Activated T-helper 2 cell treated with anti-CD3 and anti-CD28 coated beads, Interferon-gamma antibody, Interleukin-2, Interleukin-4, amounts not matched to agents 10 μg/mL and 5 μg/mL and 100 μg/mL, durations not matched to agents 14 hours and 24 hours and 36 hours (primary cell): Measurements from ENCODE around the gene VWF. TPM values are rescaled to one million over a fixed set of nuclear protein-coding genes. Genes with fewer than 3 reads are reported as not detected.
"Not testable (repeated sequence)": the region's sequence is repeated elsewhere in the genome, so short reads cannot be mapped to it uniquely, and the experiment has no call there.

Source experiments
- DNase-seq: peaks from one replicate; pipeline ENCODE4 v3.0.0; 2021; ENCODE audit warnings: low spot score
- H3K27ac Mint-ChIP-seq: one replicate; pipeline ENCODE4 v1.8.0; 2021; ENCODE audit warnings: mixed read lengths
- H3K27me3 Mint-ChIP-seq: one replicate; pipeline ENCODE4 v1.8.0; 2021; ENCODE audit warnings: low read depth, mixed read lengths
- H3K36me3 Mint-ChIP-seq: one replicate; pipeline ENCODE4 v1.8.0; 2021; ENCODE audit warnings: low read depth, mixed read lengths
- H3K4me1 Mint-ChIP-seq: one replicate; pipeline ENCODE4 v1.8.0; 2021; ENCODE audit warnings: low read depth, mixed read lengths
- H3K4me3 Mint-ChIP-seq: one replicate; pipeline ENCODE4 v1.8.0; 2021; ENCODE audit warnings: low read depth, mild to moderate bottlenecking, moderate library complexity, mixed read lengths
- H3K9me3 Mint-ChIP-seq: one replicate; pipeline ENCODE4 v1.8.0; 2021; ENCODE audit warnings: mixed read lengths
- intact Hi-C: fragments of 100-400 bp; cut with micrococcal nuclease; formaldehyde crosslinking; loops from one replicate; pipeline ENCODE4 v1.15.1; 2023
- total RNA-seq: library from RNA; stranded (reverse); gene quantifications from 2 replicates; pipeline ENCODE4 v1.2.3, GENCODE V29; 2022

The VWF gene
- total RNA-seq, 1 donor from 2014 or later = not detected

DNA sequence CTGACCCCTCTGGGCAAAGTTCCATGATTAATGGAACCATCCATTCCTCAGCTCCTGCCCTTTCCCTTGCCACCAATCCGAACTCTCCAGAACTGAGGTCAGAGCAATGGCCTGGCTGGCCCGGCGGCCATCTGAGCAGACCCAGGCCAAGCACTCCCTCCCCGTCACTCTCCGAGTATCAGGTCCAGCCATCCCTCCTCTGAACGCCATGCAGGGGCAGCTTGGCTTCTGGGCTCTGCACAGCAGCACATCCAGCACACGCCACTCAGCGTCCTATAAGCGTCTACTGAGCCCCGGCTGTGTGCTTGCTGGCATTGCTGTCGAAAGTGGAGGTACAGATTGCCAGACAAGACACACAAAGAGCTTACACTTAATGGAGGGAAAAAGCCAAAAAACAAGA, 34.3 kb upstream of the VWF start:
- no peak overlapping the region for H3K27ac Mint-ChIP-seq
- H3K27me3 Mint-ChIP-seq = peaks cover 1% of the 10 kb centered on the region
- peaks cover 7% of the 10 kb centered on the region for H3K4me1 Mint-ChIP-seq
- intact Hi-C loops = no loop called here
- no peak for DNase-seq
- no peak overlapping the region for H3K4me3 Mint-ChIP-seq
- no peaks in the 10 kb centered on the region for H3K36me3 Mint-ChIP-seq
- H3K9me3 Mint-ChIP-seq = no peaks in the 10 kb centered on the region

DNA sequence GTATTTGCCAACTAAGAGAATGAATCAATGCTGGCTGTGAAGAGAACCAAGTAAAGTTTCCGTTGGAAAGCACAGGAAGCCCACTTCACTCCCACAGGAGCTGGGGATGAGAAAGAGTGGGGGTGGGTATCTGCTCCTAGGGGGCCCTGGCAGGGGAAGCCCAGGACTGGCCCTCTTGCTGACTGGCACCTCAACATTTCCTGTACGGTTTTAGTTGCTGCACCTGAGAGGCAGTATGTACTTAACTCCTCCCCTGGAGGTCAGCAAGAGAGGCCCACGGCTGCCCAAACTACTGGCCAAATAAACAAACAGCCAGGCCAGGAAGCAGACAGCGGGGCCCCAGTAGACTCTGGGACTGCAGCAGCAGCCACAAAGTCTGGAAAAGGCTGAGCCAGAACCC, 33.8 kb upstream of the VWF start:
- H3K27ac Mint-ChIP-seq = no peak overlapping the region
- peaks cover 7% of the 10 kb centered on the region for H3K4me1 Mint-ChIP-seq
- H3K36me3 Mint-ChIP-seq = no peaks in the 10 kb centered on the region
- intact Hi-C loops = no loop called here
- H3K27me3 Mint-ChIP-seq = peaks cover 1% of the 10 kb centered on the region
- no peak for DNase-seq
- no peak overlapping the region for H3K4me3 Mint-ChIP-seq
- no peaks in the 10 kb centered on the region for H3K9me3 Mint-ChIP-seq

DNA sequence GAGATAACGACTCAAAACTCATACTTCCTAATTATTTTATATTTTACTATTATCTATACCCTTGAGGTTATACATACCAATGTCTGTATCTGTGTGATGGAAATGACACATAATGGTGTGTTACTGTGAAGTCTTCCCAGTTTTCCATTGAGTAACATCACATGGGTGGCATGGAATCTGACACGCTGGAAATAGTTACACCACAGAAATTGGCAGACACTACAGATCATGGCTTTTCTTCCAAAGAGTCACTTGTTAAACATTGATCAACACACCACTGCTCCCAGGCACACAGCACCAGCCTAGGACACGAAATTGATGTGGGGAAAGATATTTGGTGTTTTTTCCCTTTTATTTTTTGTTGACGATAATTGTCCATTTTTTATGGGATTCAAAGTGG, 33.0 kb upstream of the VWF start:
- no peak overlapping the region for H3K27ac Mint-ChIP-seq
- H3K4me3 Mint-ChIP-seq = no peak overlapping the region
- no peak for DNase-seq
- intact Hi-C loops = no loop called here
- peaks cover 7% of the 10 kb centered on the region for H3K4me1 Mint-ChIP-seq
- no peaks in the 10 kb centered on the region for H3K9me3 Mint-ChIP-seq
- peaks cover 1% of the 10 kb centered on the region for H3K27me3 Mint-ChIP-seq
- H3K36me3 Mint-ChIP-seq = no peaks in the 10 kb centered on the region

DNA sequence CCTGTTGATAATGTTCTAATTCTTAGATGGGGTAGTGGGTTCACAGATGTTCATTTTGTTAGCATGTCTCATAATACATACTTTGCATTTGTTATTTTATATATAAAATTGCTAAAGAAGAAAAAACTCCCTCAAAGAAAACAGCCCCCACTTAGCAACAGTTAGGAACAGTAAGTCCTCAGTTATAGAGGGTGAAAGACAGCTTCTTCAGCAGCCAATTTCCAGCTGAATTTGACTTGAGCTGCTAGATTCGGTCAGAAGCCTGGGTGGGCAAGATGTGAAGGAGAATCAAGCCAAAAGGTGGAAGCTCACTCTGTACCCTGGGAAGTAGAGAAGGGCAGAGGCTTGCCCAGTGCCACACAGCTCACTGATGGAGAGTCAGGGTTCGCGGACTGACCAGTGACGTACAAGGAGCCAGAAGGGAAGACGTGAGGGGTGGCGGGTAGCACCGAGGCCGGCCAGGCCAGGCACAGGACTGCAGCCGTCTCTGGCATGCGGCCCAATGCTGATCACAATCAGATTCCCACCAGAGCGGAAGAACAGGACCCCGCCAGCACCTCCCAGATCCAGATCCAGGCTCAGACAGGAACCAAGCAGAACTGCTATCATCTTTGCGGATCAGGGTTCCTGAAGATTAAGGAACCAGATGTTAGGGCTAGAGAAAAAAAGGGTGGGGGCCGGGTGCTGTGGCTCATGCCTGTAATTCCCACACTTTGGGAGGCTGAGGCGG, 30.4 kb upstream of the VWF start:
- intact Hi-C loops = no loop called here
- Mint-ChIP-seq H3K9me3 (no peaks in the 10 kb centered on the region), H3K27me3 (peaks cover 1% of the 10 kb centered on the region), H3K4me3 (no peak overlapping the region), H3K36me3 (no peaks in the 10 kb centered on the region), H3K27ac (no peak overlapping the region), H3K4me1 (peaks cover 7% of the 10 kb centered on the region)
- no peak for DNase-seq

DNA sequence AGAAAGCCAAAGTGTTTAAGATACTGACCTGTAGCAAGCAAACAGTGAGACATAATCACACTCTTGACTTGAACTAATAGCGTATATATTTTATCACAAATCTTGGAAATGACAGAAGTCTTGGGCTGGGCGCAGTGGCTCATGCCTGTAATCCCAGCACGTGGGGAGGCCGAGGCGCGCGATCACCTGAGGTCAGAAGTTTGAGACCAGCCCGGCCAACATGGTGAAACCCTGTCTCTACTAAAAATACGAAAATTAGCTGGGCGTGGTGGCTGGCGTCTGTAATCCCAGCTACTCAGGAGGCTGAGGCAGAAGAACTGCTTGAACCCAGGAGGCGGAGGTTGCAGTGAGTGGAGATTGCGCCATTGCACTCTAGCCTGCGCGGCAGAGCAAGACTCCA, 24.3 kb upstream of the VWF start:
- H3K27ac Mint-ChIP-seq, DNase-seq, H3K27me3 Mint-ChIP-seq, H3K4me1 Mint-ChIP-seq, H3K9me3 Mint-ChIP-seq, H3K4me3 Mint-ChIP-seq, H3K36me3 Mint-ChIP-seq, intact Hi-C loops: not testable (repeated sequence)

- intact Hi-C loops = no loop called here
- H3K4me1 Mint-ChIP-seq = peaks cover 4% of the 10 kb centered on the region
- no peaks in the 10 kb centered on the region for H3K9me3 Mint-ChIP-seq
- H3K36me3 Mint-ChIP-seq = no peaks in the 10 kb centered on the region
- H3K27me3 Mint-ChIP-seq = no peaks in the 10 kb centered on the region
- H3K27ac Mint-ChIP-seq = no peak overlapping the region
- DNase-seq = no peak
- no peak overlapping the region for H3K4me3 Mint-ChIP-seq
Observed at GRCh38 chr12:6148061-6148460, 23.6 kb upstream of the VWF start.

DNA sequence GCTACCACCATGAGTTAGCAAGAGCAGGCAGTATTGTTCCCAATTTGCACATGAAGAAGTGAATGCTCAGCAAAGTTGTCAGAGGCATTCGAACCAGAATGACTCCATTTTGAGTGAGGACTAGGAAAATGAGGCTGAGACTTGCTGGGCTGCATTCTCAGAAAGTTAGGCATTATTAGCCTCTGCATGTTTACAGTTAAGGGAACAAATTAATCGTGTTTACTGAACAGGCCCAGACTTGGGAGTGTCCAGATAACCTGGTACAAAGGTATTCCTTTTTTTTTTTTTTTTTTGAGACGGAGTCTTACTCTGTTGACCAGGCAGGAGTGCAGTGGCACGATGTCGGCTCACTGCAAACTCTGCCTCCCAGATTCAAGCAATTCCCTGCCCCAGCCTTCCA, 22.5 kb upstream of the VWF start:
- H3K4me1 Mint-ChIP-seq = peaks cover 5% of the 10 kb centered on the region
- no peak overlapping the region for H3K27ac Mint-ChIP-seq
- no peak for DNase-seq
- H3K27me3 Mint-ChIP-seq = no peaks in the 10 kb centered on the region
- no peaks in the 10 kb centered on the region for H3K36me3 Mint-ChIP-seq
- H3K4me3 Mint-ChIP-seq = no peak overlapping the region
- intact Hi-C loops = no loop called here
- H3K9me3 Mint-ChIP-seq = no peaks in the 10 kb centered on the region

DNA sequence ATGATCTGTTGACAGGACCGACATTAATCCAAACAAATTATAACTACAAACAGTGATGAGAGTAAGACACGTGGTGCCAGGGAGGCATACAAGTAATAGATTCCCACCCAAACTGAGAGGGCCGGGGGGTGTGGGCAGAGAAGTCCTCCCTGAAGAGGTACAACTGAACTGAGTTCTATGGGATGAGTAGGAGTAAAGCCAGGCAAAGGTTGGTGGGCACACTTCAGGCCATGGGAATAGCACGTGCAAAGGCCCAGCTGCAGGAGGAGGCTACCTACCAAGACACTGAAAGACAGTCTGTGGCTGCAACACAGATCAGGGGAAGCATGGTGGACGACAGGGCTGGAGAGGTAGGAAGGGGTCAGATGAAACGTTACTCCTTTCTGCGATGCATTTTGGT, 22.0 kb upstream of the VWF start:
- intact Hi-C loops = no loop called here
- Mint-ChIP-seq H3K4me3 (no peak overlapping the region), H3K36me3 (no peaks in the 10 kb centered on the region), H3K27ac (no peak overlapping the region), H3K27me3 (no peaks in the 10 kb centered on the region), H3K4me1 (peaks cover 8% of the 10 kb centered on the region), H3K9me3 (no peaks in the 10 kb centered on the region)
- DNase-seq = no peak

DNA sequence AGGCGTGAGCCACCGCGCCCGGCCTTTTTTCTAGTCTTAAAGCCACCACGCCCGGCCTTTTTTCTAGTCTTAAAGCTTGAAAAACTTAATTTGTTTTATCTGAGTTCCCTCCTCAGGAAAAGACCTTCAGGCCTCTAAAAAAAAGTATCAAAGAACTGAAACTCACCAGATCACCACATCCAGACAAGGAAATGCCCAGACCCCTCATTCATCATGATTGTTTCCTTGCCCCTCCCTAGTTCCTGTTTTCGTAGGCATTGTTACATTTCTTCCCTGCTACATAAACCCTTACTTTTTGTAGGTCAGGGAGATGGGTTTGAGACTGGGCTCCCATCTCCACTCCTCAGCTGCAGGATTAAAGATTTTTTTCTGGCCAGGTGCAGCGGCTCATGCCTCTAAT, 21.1 kb upstream of the VWF start:
- no peak for DNase-seq
- Mint-ChIP-seq H3K27me3 (no peaks in the 10 kb centered on the region), H3K4me1 (peaks cover 17% of the 10 kb centered on the region), H3K27ac (no peak overlapping the region), H3K9me3 (no peaks in the 10 kb centered on the region), H3K4me3 (no peak overlapping the region), H3K36me3 (no peaks in the 10 kb centered on the region)
- intact Hi-C loops = no loop called here

DNA sequence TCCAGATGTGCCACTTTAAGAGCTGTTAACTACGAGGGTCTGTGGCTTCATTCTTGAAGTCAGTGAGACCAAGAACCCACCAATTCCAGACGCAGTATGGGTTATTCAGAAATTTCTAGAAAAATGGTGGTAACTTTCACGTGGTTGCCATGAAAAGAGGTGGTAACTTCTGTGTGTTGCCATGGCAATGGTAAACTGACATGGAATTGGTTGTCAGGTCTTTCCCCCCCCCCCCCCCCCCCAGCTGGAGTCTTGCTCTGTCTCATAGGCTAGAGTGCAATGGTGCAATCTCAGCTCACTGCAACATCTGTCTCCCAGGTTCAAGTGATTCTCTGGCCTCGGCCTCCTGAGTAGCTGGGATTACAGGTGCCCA, 18.8 kb upstream of the VWF start:
- Mint-ChIP-seq H3K4me1 (peaks cover 22% of the 10 kb centered on the region), H3K27me3 (no peaks in the 10 kb centered on the region), H3K9me3 (no peaks in the 10 kb centered on the region), H3K27ac (no peak overlapping the region), H3K36me3 (no peaks in the 10 kb centered on the region), H3K4me3 (no peak overlapping the region)
- DNase-seq = no peak
- intact Hi-C loops = no loop called here

DNA sequence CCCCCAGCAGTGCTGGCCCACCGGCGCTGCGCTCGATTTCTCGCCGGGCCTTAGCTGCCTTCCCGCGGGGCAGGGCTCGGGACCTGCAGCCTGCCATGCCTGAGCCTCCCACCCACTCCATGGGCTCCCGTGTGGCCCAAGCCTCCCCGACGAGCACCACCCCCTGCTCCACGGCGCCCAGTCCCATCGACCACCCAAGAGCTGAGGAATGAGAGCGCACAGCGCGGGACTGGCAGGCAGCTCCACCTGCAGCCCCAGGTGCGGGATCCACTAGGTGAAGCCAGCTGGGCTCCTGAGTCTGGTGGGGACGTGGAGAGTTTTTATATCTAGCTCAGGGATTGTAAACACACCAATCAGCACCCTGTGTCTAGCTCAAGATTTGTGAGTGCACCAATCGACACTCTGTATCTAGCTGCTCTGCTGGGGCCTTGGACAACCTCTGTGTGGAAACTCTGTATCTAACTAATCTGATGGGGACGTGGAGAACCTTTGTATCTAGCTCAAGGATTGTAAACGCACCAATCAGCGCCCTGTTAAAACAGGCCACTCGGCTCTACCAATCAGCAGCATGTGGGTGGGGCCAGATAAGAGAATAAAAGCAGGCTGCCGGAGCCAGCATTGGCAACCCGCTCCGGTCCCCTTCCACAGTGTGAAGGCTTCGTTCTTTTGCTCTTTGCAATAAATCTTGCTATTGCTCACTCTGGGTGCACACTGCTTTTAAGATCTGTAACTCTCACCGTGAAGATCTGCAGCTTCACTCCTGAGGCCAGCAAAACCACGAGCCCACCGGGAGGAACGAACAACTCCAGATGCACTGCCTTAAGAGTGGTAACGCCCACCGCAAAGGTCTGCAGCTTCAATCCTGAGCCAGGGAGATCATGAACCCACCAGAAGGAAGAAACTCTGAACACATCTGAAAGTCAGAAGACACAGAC, 18.2 kb upstream of the VWF start:
- H3K4me1 Mint-ChIP-seq = peaks cover 22% of the 10 kb centered on the region
- DNase-seq, H3K4me3 Mint-ChIP-seq, H3K27ac Mint-ChIP-seq, H3K27me3 Mint-ChIP-seq, H3K36me3 Mint-ChIP-seq, intact Hi-C loops, H3K9me3 Mint-ChIP-seq: not testable (repeated sequence)

GRCh38 chr12:6141731-6142367, 17.4 kb upstream of the VWF start:
- H3K4me3 Mint-ChIP-seq, intact Hi-C loops, H3K36me3 Mint-ChIP-seq, H3K27me3 Mint-ChIP-seq, H3K9me3 Mint-ChIP-seq, H3K27ac Mint-ChIP-seq, DNase-seq: not testable (repeated sequence)
- peaks cover 22% of the 10 kb centered on the region for H3K4me1 Mint-ChIP-seq
